ENCODE measurements around the gene MAPKAPK2. TPM values are rescaled to one million over a fixed set of nuclear protein-coding genes. Genes with fewer than 3 reads are reported as not detected.
A peak's percentile ranks its signal among the peaks of the same experiment; 100 is the strongest.

The MAPKAPK2 gene
- total RNA-seq, 4 donors from 2014 or later, result 37.8 to 70.1 (median 61.7) TPM

DNA sequence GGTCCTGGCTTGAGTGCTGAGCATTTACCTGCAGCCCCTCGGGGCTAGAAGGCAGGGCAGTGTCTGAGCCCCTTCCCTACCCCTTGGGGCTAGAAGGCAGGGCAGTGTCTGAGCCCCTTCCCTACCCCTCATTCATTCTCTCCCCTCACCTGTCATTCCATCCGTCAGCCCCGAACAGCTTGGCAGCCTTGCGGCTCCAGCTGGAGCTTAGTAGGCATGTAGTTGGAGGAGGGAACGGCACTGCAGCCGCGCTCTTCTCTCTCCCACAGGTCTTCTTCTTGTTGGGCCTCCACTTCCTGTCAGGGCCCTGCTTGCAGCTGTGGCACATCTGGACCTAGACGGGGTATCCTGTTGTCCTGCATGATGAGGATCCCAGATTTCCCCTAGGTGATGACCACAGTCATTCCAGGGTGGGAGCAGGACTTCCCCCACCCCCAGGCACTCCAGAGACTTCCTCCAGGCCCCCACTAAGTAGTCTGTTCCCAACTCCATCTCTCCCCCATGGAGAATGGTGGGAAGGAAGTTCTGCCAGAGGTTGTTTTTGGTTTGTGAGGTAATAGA is 22.2 kb downstream of the MAPKAPK2 start:
- Histone ChIP-seq H3K27me3 (no peaks in the 10 kb centered on the region), H3K27ac (replicated peaks in 1 of 4) (peak overlapping the region in 3 of 4 donors; percentile 6 to 62 (median 25)), H3K4me3 (no peak overlapping the region), H3K9me3 (no peaks in the 10 kb centered on the region), H3K36me3 (peaks cover 0 to 7% (median 0%) of the 10 kb centered on the region in 4 donors), H3K4me1 (peaks cover 88 to 93% (median 89%) of the 10 kb centered on the region in 4 donors)
- TF ChIP-seq EP300 (IDR thresholded peaks at IDR 0.05) (no peak), POLR2A (IDR thresholded peaks at IDR 0.05; ENCODE audit: low read depth) (no peak), POLR2AphosphoS5 (IDR thresholded peaks at IDR 0.05) (no peak)
- TF ChIP-seq, protein P1, sequence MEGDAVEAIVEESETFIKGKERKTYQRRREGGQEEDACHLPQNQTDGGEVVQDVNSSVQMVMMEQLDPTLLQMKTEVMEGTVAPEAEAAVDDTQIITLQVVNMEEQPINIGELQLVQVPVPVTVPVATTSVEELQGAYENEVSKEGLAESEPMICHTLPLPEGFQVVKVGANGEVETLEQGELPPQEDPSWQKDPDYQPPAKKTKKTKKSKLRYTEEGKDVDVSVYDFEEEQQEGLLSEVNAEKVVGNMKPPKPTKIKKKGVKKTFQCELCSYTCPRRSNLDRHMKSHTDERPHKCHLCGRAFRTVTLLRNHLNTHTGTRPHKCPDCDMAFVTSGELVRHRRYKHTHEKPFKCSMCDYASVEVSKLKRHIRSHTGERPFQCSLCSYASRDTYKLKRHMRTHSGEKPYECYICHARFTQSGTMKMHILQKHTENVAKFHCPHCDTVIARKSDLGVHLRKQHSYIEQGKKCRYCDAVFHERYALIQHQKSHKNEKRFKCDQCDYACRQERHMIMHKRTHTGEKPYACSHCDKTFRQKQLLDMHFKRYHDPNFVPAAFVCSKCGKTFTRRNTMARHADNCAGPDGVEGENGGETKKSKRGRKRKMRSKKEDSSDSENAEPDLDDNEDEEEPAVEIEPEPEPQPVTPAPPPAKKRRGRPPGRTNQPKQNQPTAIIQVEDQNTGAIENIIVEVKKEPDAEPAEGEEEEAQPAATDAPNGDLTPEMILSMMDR (IDR thresholded peaks at IDR 0.05), result no peak
- 69% methylated on average over 7 of the region's 8 CpGs for WGBS
- DNase-seq (ENCODE audit: extremely low spot score), result no peak
- intact Hi-C loops (cut with DNase I), result no loop called here

GRCh38 chr1:206708058-206708457 is 23.4 kb downstream of the MAPKAPK2 start:
- DNase-seq (ENCODE audit: extremely low spot score), result no peak
- H3K27me3 ChIP-seq, result no peaks in the 10 kb centered on the region

GRCh38 chr1:206708882-206709281 is 24.2 kb downstream of the MAPKAPK2 start:
- Histone ChIP-seq H3K4me1 (peaks cover 78 to 93% (median 87%) of the 10 kb centered on the region in 4 donors), H3K36me3 (no peaks in the 10 kb centered on the region), H3K27ac (replicated peaks in 1 of 4) (no peak overlapping the region), H3K27me3 (no peaks in the 10 kb centered on the region), H3K4me3 (no peak overlapping the region), H3K9me3 (no peaks in the 10 kb centered on the region)
- intact Hi-C loops (cut with DNase I), result no loop called here
- WGBS, result 86% methylated on average over 2 of the region's 2 CpGs
- TF ChIP-seq POLR2A (IDR thresholded peaks at IDR 0.05; ENCODE audit: low read depth) (no peak), POLR2AphosphoS5 (IDR thresholded peaks at IDR 0.05) (no peak), EP300 (IDR thresholded peaks at IDR 0.05) (no peak)
- TF ChIP-seq, protein P1 (IDR thresholded peaks at IDR 0.05), result no peak
- DNase-seq (ENCODE audit: extremely low spot score), result no peak

More at GRCh38 chr1:206708058-206708457, 23.4 kb downstream of the MAPKAPK2 start:
- Histone ChIP-seq H3K4me1 (peaks cover 78 to 93% (median 87%) of the 10 kb centered on the region in 4 donors), H3K36me3 (no peaks in the 10 kb centered on the region), H3K9me3 (no peaks in the 10 kb centered on the region), H3K4me3 (no peak overlapping the region), H3K27ac (replicated peaks in 1 of 4) (no peak overlapping the region)
- intact Hi-C loops (cut with DNase I), result no loop called here
- 89% methylated on average over 2 of the region's 2 CpGs for WGBS
- TF ChIP-seq EP300 (IDR thresholded peaks at IDR 0.05) (no peak), POLR2AphosphoS5 (IDR thresholded peaks at IDR 0.05) (no peak), POLR2A (IDR thresholded peaks at IDR 0.05; ENCODE audit: low read depth) (no peak)
- TF ChIP-seq, protein P1 (IDR thresholded peaks at IDR 0.05), result no peak

- WGBS, result 70% methylated on average over 4 of the region's 4 CpGs
- intact Hi-C loops (cut with DNase I), result no loop called here
Observed at GRCh38 chr1:206709322-206709721, 24.6 kb downstream of the MAPKAPK2 start.

More at GRCh38 chr1:206709322-206709721, 24.6 kb downstream of the MAPKAPK2 start:
- H3K4me3 ChIP-seq, result no peak overlapping the region
- no peaks in the 10 kb centered on the region for H3K27me3 ChIP-seq
- no peak for DNase-seq (ENCODE audit: extremely low spot score)
- TF ChIP-seq EP300 (IDR thresholded peaks at IDR 0.05), result no peak
- no peak for TF ChIP-seq POLR2AphosphoS5 (IDR thresholded peaks at IDR 0.05)
- TF ChIP-seq, protein P1 (IDR thresholded peaks at IDR 0.05), result no peak
- no peak for TF ChIP-seq POLR2A (IDR thresholded peaks at IDR 0.05; ENCODE audit: low read depth)
- no peak overlapping the region for H3K27ac ChIP-seq (replicated peaks in 1 of 4)
- H3K4me1 ChIP-seq, result peaks cover 78 to 93% (median 87%) of the 10 kb centered on the region in 4 donors
- H3K36me3 ChIP-seq, result no peaks in the 10 kb centered on the region
- no peaks in the 10 kb centered on the region for H3K9me3 ChIP-seq
